ENCODE results near the gene CDH8. TPM values are rescaled to one million over a fixed set of nuclear protein-coding genes. Genes with fewer than 3 reads are reported as not detected.

Gene CDH8
- total RNA-seq, result not detected in 2 replicates

GRCh38 chr16:62036101-62036801 lies at the start of gene CDH8:
Gene CDH8 (minus strand): TSS chr16:62036438. CDS start chr16:62021403, 15,035 bp downstream.

Data from smooth muscle cell of bladder (primary cell).